ENCODE data around the gene SYT12.

SYT12 gene

DNA sequence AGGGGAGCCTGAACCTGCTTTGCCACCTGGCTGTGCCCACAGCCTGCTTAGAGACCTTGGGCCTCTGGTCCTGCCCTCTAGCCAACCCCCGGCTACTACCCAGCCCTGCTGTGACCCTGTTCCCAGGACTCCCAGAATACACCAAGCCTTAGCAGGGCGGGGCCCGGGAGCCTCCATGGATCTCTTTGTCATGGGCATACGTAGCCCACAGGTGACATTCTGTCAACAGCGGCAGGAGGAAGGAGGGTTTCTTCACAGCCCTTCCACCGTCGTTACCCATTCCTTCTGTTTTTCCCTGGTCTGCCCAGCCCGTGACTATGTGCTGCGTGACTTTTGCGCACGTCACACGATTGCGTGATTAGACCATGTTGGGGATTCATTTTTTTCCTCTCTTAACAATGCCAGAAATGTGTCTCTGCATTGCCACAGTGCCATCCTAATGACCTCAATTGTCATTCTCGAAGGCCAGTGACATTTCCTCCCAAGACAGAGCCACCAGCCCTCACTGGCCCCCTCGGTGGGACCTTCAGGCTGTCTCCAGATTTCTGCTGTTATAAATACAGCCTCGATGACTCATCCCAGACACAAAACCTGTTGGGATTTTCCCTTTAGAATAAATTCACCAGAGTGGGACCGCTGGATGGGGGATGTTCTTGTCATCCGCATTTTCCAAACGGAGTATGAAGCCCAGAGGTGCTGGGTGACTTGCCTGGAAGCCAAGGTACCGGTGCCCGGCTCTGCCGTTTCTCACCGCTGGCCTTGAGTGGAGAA lies 9.0 kb downstream of the SYT12 start:
- no peak for DNase-seq

DNA sequence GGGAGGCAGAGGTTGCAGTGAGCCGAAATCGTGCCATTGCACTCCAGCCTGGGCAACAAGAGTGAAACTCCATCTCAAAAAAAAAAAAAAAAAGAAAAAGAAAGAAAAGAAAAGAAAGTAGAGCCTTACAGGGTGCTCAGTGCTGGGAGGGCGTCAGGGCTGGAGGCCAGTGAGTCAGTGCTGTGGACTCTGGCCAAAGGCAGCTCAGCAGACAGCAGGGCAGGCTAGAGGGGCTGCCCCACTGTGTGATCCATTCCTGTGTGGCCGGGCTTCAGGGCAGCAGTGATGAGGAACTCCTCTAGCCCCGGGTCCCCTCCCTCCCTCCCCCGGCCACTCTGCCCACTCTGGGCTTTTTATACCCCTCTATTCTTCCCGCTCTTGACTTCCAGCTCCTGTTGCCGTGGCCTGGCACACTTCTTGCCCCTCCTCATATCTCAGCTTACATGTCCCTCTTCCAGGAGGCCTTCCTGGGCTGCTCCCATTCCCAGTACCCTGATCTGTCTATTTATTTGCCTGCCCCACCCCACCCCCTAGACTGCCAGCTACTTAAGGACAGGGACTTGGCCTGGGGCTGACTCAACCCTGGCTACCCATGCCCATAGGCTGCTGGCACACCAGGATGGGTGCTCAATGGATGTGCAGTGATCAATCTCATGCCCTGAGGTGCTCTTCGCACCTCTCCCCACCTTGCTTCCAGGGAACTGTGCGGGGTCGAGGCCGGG lies 10.1 kb downstream of the SYT12 start:
- no peak for DNase-seq

DNA sequence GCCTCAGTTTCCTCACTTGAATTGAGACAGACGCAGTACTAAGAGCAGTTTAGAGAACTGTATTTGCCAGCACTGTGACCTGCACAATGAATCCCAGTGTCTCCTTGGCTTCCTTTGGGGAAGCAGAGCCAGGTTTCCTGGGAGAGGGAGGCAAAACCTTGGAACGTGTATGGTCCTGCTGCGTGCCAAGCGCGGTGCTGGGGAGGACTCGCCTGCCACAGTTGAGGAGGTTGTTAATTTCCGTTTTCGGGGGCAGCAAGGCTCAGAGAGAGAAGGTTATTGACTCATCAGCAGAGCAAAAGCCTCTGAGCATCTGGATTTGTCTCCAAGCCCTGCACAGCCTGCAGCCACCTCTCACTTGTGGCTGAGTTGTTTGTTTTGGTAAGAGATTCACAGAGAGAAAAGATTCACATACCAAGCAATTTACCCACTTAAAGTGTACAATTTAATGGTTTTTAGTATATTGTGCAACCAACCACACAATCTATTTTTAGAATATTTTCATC lies 10.8 kb downstream of the SYT12 start:
- no peak for DNase-seq

DNA sequence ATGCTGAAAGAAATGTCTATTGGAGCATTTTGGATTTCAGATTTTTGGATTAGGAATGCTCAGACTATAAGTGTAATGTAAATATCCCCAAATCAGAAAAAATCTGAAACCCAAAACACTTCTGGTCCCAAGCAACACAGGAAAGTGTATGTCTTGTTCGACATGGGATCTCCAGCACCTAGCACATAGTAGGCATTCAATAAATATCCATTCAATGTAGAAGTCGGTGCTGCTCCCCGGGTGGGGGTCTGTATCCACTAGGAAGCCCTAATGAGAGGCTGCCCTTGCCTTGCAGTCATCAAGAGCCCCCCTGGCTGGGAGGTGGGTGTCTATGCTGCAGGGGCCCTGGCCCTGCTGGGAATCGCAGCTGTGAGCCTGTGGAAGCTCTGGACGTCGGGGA lies 11.4 kb downstream of the SYT12 start:
- no peak for DNase-seq

DNA sequence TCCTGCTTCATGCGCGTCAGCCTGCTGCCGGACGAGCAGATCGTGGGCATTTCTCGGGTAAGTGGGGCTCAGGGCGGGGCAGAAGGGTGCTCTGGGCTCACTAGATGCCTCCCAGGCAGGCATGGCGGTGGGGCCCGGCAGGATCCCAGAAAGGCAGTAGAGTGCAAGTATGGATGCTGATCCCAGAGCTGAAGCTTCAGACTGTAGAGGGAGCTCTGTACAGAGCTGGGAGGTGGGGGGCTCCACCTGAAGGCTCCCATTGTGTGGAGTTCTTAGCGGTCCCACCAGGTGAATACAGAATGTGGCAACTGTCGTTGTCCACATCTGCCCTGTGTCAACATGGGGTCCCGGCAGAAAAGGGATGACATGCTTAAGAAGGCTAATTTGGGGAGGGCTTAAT lies 17.2 kb downstream of the SYT12 start:
- no peak for DNase-seq

DNA sequence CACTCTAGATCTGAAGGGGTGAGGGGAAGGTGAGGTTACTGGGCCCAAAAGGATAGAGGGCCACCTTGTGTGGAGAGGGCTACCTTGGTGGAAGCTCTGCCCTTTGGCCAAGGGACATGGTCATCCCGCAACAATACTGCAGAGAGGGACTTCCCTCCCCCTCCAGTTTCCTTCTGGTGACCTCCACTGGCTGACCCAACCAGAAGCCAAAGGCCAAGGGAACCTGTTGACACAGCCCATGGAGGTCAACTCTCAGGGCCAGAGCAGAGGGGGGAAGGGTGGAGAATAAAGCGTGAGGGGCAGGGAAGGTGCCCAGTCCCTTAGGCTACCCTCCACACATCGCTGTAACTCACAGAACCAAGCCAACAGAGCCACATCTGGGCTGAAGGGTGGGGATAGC lies 18.7 kb downstream of the SYT12 start:
- DNase-seq = no peak

DNA sequence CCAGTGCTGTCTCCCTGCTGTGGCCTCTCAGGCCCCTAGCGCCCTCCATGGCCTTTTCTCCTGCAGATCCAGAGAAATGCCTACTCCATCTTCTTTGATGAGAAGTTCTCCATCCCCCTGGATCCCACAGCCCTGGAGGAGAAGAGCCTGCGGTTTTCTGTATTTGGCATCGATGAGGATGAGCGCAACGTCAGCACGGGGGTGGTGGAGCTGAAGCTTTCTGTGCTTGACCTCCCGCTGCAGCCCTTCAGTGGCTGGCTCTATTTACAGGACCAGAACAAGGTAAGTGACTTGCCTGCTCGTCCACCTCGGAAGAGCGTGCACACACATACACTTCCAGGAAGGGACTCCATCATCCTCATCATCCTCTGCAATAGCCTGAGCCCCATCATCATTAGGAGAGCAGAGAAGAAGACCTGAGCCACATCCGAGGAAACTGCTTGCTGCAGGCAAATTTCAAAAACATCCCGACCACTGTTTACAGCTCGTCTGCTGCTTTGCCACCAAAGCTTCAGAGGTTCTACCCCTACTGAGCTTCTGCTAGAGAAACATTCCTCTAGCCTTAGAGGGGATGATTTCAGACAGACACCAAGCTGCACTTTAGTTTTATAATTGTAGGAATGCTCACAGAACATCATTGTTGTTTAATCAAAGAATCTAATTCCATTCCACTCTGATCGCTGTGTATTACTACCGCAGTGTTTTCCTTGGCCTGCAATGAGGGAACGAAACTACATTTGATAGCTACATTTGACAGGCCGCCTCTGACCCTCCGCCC lies 20.8 kb downstream of the SYT12 start:
- no peak for DNase-seq

DNA sequence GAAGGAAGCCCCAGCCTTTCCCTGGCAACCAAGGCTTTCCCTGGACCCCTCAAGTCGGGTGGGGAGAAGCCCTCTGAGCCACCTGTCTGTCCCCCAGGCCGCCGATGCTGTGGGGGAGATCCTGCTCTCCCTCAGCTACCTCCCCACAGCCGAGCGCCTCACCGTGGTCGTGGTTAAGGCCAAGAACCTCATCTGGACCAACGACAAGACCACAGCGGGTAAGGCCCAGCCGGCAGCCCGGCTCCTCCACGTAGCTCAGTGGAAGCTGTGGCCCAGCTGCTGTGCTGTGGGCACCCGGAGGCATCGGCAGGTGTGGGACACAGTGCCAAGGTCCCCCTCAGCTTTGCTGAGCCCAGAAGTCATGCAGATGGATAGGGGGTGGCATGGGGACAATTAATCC lies 21.6 kb downstream of the SYT12 start:
- DNase-seq = no peak

DNA sequence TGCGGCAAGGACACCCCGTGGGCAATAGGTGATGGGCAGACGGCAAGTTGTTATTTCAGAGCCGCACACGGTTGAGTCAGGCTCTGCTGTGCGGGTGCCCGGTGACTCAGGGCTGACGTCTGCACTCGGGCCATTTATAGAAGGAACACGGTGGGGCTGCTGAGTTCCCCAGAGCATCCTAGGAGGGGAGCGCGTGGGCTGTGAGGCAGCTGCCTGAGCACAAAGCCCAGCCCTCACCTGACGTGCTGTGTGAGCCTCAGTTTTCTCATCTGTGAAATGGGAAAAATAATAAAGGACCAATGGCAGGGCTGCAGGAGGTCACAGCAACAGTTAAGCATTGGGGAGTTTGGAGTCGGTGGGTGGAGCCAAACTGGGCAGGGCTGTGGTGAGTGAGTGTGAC lies 22.4 kb downstream of the SYT12 start:
- no peak for DNase-seq

DNA sequence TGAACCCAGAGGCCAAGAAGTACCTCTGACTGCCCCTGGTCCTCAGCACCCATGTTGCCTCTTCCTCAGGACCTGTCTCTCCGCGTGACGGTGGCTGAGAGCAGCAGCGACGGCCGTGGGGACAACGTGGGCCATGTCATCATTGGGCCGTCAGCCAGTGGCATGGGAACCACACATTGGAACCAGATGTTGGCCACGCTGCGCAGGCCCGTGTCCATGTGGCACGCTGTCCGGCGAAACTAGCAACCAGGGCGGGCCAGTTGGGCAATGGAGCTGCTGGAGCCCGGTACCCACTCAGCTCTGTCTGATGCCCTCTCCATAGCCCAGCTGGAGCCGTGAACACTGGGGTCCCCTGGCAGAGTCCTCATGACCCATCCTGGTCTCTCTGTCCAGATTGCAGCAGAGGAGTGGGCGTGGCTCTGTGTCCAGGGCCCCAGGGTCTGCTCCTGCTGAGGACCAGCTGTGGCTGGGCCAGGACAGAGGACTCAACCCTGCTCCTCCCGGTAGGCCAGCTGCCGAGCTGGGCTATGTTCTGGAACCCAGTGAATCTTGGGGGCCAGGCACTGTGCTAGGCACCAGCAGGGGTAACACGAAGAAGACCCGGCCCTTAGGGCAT lies 25.7 kb downstream of the SYT12 start:
- DNase-seq = no peak

DNA sequence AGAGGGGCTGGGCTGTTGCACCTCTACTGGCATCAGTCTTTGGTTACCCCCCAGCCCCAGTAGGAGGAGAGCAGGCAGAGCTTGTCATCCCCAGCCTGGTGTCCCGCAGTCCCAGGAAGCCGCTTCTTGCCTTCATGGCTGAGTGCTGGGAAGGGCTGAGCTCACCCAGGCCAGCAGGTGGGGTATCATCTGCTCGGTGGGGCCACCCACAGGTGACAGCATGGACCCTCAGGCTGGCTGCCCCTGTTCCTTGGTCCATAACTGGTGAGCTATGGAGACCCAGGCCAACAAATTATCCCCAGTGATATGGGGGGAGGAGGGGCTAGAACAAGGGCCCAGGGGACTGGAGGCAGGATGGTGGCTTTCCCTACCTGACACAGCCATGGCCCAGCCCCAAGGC lies 27.2 kb downstream of the SYT12 start:
- no peak for DNase-seq

DNA sequence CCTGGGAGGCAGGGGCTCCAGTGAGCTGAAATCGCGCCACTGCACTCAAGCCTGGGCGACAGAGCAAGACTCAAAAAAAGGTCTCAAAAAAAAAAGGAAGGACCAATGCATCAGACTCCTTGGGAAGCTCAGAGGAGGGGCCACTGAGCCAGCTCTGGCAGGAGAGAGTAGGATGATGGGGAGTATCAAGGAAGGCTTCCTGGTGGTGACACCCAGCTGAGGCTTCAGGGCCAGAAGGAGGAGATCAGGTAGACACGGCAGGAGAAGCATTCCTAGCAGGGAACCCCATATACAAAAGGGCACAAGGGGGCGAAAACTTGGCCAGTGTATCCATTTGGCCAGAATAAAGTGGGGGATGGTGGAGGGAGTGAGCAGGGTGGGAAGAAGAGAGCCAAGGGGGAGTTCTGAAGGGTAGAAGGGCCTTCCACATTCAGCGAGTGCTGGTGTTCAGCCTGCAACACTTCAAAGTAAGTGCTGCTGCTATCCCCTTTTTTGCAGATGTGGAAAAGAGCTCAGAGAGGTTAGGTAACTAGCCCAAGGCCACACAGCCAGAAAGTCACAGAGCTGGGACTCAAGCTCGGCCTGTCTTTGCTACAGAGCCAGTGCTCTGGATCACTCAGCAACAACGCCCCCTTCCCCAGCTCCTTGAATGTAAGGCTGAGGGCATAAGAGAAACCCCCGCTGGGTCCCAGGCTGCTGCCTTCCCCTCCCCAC lies 28.4 kb downstream of the SYT12 start:
- no peak for DNase-seq

DNA sequence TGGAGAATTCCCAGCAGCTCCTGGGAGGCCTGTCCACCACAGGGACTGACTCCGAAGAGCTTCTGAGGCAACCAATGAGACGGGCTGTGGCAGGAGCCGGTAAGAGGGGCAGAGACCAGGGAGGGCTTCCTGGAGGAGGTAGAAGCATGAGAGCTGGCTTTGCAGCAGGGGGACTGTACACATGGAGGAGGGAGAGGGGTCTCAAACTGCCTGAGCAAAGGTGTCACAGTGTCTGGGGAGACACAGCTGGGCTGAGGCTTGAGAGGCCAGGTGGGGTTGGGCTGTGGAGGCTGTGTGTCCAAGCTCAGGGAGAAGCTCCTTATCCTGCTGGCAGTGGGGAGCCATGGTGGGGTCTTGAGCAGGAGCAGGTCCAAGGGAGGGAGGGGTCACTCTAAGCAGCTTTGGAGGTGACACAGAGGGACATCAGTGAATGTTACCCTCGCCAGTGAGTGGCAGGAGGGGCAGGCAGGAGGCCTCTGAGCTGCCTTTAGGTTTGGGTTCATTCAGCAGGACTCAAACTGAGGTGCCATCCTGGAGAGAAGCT lies 29.1 kb downstream of the SYT12 start:
- DNase-seq = no peak

DNA sequence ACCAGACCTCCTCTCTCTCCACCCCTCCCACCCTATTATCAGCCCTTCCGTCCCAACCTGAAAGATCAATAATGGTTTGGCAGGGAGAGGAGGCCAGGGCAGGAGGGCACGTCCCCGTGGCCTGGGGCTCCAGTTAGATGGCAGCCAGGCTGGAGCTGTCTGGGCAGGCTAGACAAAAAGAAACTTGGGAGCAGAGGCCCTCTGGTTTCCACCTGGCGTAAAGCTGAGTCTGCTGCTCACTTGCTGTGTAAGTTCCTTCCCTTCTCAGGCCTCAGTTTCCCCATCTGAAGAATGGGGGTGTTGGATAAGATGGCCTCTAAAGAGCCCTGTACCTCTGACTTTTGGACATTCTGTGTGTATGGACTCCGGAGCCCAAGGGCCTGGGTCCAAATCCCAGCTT lies 30.0 kb downstream of the SYT12 start:
- no peak for DNase-seq

DNA sequence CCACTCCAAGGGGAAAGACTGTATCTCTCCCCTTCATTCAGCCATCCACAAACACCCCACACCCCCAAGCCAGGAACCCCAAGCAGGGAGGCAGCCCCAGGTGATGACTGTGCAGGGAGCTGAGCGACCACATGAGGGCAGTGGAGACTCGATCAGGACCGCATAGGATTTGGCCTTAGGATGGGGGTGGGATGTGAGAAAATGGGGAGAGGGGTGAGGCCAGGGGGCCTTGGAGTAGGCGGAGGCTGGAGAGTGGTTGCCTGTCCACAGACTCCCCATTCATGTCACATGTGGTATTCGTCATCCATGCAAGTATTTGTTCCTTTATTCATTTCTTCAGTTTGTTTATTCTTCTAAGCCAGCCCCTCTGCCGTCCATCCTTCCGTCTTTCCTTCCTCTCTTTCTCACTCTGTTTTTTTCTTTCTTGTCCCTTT lies 31.0 kb downstream of the SYT12 start:
- DNase-seq = no peak

DNA sequence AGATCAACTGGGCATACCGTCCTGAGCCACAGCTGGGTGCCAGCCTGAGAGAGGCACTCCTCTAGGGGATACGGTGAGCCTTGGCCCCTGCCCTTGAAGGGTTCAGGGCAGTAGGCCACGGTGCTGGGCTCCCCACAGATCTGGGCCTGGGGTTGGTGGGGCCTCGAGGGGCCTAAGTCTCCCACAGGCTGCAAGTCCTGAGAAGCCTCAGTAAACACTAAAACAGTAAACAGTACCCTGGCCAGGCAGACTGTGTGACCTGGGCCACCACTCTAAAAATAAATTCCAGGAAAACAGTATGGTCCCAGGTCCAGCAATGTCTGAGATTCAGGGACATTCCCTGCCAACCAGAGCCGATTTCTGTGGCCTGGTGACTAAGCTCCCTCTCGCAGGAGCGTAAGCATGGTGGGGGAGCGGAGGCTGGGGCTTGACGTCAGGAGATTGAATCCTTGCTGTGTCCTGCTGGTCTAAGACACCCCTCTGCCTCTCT lies 31.5 kb downstream of the SYT12 start:
- no peak for DNase-seq

DNA sequence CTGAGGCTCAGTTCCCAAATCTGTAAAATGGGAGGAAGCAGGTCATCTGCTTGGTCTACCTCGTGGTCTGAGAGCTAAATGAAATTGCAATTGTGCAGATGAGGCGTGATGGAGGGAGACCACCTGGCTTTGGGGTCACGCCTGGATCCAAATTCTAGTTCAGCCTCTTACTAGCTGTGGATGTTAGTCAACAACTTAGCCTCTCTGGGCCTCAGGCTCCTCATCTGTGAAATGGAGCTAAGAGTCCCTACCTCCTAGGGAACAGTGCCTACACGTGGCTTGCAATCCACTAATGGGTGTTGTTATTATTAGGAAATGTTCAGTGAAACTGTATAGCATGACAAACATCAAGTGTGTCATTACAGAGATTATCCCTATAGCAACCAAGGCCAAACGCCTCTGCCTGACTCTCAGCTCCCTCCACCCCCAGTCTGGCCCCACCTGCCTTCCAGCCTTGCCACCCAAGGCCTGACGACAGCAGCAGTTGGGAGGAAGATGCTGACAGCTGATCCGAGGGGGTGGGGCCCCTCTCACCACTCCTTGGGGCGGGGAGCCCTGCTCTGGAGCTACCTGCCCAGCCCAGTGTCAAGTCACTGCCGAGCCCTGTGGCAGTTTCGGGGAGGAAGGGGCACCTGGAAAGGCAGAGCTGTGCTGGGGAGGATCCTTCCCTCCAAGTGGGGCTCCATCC lies 32.0 kb downstream of the SYT12 start:
- no peak for DNase-seq

DNA sequence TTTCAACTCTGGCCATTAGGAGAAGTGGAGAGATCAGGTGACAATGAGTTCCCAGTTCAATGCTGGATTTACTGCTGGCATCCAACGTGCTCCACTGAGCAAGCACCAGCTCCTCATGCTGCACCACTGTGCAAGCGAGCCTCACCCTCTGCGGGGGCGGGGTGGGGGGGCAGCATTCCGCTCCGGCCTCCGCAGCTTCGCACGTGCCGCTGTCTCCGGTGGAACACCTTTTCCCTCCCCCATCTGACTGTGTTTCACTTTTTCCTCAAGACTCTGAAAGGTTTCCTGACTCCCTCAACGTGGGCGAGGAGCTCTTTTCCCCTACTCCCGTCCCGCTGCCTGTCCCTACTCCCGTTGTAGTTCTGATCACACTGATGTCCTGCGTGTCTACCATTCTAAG lies 32.9 kb downstream of the SYT12 start:
- DNase-seq = no peak

DNA sequence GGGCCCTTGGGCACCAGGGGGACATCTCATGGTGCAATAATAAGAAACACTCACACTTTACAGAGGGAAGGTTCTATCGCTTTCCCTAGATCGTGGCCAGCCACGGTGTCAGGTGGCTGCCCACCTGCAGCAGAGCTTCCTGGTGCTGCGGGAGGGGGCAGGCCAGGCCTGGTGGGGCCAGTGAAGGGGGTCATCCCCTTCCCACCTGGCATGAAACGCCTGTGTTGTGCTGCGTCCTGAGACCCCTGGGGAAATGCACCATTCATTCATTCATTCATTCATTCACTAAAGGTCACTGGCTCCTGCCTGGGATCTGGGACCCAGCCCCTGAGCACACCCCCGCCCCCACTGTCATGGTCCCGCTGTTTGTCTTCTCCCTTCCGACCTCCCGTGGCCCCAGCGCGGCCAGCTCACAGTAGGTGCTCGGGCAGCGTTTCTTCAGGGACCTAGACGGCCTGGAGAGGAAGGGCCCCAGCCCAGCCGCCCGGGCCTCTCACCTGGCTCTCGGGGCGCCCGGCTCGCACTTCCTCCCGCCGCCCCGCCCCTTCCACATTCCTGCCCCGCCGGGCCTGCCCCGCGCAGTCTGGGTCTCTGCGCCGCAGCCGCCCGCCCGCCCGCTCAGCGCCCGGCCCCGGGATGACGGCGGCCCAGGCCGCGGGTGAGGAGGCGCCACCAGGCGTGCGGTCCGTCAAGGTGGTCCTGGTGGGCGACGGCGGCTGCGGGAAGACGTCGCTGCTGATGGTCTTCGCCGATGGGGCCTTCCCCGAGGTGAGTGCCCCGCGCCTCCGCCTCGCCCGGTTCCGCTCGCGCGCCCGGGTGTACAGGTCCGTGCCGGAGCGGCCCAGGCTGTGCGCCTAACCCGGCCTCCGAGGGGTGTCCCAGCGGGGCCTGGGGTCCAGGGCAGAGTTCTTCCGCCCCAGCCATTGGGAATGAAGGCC lies 33.6 kb downstream of the SYT12 start, which contains the start of gene RHOD:
Gene RHOD, plus strand, starts transcription at position 581 of the 938 bp plus-strand sequence. Its CDS starts 56 bp downstream, at position 637.
- DNase-seq = peak; percentile 19

DNA sequence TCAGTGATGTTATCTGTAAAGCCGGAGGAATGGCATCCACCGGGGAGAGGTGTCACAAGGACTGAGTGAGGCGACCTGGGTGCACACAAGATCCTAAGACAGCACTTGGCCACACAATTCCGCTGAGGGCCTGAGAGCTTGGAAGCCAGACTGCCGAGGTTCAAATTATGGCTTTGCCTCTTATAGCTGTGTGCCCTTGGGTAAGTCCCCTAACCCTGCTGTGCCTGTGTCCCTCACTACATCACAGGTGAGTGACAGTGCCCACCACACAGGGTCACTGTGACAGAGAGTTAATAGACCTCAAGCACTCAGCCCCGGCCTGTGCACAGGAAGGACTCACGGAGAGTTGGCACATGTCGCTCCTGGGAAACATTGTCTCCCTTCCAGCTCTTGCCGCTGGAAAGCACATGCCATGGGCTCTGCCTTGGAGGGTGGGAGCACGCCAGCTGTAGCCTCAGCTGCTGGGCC lies 34.3 kb downstream of the SYT12 start:
- DNase-seq = no peak
